ENCODE data around the gene PALM3.
"Not testable (repeated sequence)": the region's sequence is repeated elsewhere in the genome, so short reads cannot be mapped to it uniquely, and the experiment has no call there.

The PALM3 gene

GRCh38 chr19:14030997-14031718 lies 30.7 kb downstream of the PALM3 start:
- DNase-seq, result no peak

GRCh38 chr19:14028901-14029300 lies 33.0 kb downstream of the PALM3 start:
- no peak for DNase-seq

GRCh38 chr19:14027856-14028450 lies 33.9 kb downstream of the PALM3 start, which contains the start of gene RLN3:
Gene RLN3, plus strand, starts transcription at chr19:14028148. Its CDS starts 57 bp downstream, at chr19:14028205.
- DNase-seq, result no peak

- not testable (repeated sequence) for DNase-seq
Observed at GRCh38 chr19:14026652-14027192, 35.2 kb downstream of the PALM3 start.

- DNase-seq, result no peak
Observed at GRCh38 chr19:14023404-14024235, 38.3 kb downstream of the PALM3 start.

GRCh38 chr19:14022469-14022868 lies 39.4 kb downstream of the PALM3 start:
- no peak for DNase-seq

- DNase-seq, result no peak
Observed at GRCh38 chr19:14021474-14021873, 40.4 kb downstream of the PALM3 start.

GRCh38 chr19:14019739-14020138 lies 42.1 kb downstream of the PALM3 start:
- not testable (repeated sequence) for DNase-seq

GRCh38 chr19:14019100-14019499 lies 42.8 kb downstream of the PALM3 start:
- no peak for DNase-seq

GRCh38 chr19:14015524-14016035 lies 46.3 kb downstream of the PALM3 start:
- no peak for DNase-seq

GRCh38 chr19:14012378-14012915 lies 49.4 kb downstream of the PALM3 start:
- DNase-seq, result no peak

- DNase-seq, result peak; percentile 89
Observed at GRCh38 chr19:14006766-14007562, 54.9 kb downstream of the PALM3 start.

- peak; percentile 100 for DNase-seq
Observed at GRCh38 chr19:14006085-14006765, 55.7 kb downstream of the PALM3 start, which contains the start of gene RFX1. Gene RFX1, minus strand, starts transcription at chr19:14006320. Its CDS starts 12,477 bp downstream, at chr19:13993843.

- peak; percentile 94 for DNase-seq
Observed at GRCh38 chr19:14005349-14006084, 56.4 kb downstream of the PALM3 start.

GRCh38 chr19:14004619-14005348 lies 57.1 kb downstream of the PALM3 start:
- no peak for DNase-seq
